ENCODE measurements around the gene TMED4. TPM values are rescaled to one million over a fixed set of nuclear protein-coding genes. Genes with fewer than 3 reads are reported as not detected.

TMED4 gene
- total and polyA plus RNA-seq, 2 donors (not counting 1 experiment from before 2014, with no cell fraction given), result 84.1 to 102 TPM

GRCh38 chr7:44573464-44574286 is 8.4 kb downstream of the TMED4 start, which contains the start of gene DDX56:
Gene DDX56, minus strand, starts transcription at chr7:44573908. Its CDS starts 13 bp downstream, at chr7:44573895.
- WGBS (ENCODE audit: insufficient coverage), result under 1% methylated on average over 74 of the region's 74 CpGs

More at GRCh38 chr7:44573464-44574286, 8.4 kb downstream of the TMED4 start, which contains the start of gene DDX56:
- H3K4me3 ChIP-seq (ENCODE audit: control extremely low read depth in 1 of 5, extremely low read depth in 1 of 5, insufficient read depth in 1 of 5, low read depth in 2 of 5, low read length in 4 of 5), result peak within 1 kb of the TSS; percentile 60 to 94 (median 84)
- H2AFZ ChIP-seq (ENCODE audit: insufficient read depth, low read depth, low read length, poor library complexity, severe bottlenecking), result peak within 1 kb of the TSS; percentile 96
- H3K9ac ChIP-seq (ENCODE audit: low read length), result peak within 1 kb of the TSS; percentile 95
- ChIA-PET POLR2A (interaction anchor here (0.6 to 2.5 kb wide), 11 partner anchors 8 to 881 kb away, joined by 3 to 11 read pairs (median 4); partner anchors contain the start of genes H2AZ2, NUDCD3 and TMED4), CTCF (interaction anchor here (0.7 to 3.1 kb wide), 8 partner anchors 9 to 614 kb away, joined by 3 to 17 read pairs (median 4); partner anchors contain the start of genes H2AZ2 and PURB)
- TF ChIP-seq CTCF (IDR thresholded peaks at IDR 0.05) (no peak), EZH2 (IDR thresholded peaks at IDR 0.05; ENCODE audit: borderline replicate concordance, insufficient read depth, low read depth, low read length, poor library complexity, severe bottlenecking) (no peak)
- H3K36me3 ChIP-seq (replicated peaks in 1 of 2; ENCODE audit: control extremely low read depth in 1 of 2, control insufficient read depth in 1 of 2, extremely low read depth in 1 of 2, insufficient read depth in 2 of 2, low read length in 1 of 2), result peaks cover 2 to 59% of the 10 kb centered on the region in 2 experiments
- DNase-seq (peak; percentile 94), ATAC-seq (ENCODE audit: low read depth) (peak; percentile 97)
- peaks cover 19% of the 10 kb centered on the region for H4K20me1 ChIP-seq (ENCODE audit: control insufficient read depth, insufficient read depth, low read length, poor library complexity, severe bottlenecking)
- Mint-ChIP-seq H3K27ac (peak within 1 kb of the TSS; percentile 97), H3K4me3 (peak within 1 kb of the TSS; percentile 98), H3K9me3 (ENCODE audit: insufficient read depth) (no peaks in the 10 kb centered on the region), H3K4me1 (peaks cover 38% of the 10 kb centered on the region), H3K27me3 (no peaks in the 10 kb centered on the region)
- H3K27me3 ChIP-seq (replicated peaks in 1 of 4; ENCODE audit: control extremely low read depth in 1 of 4, control insufficient read depth in 3 of 4, insufficient read depth in 4 of 4, low read length in 3 of 4), result no peaks in the 10 kb centered on the region
- peak within 1 kb of the TSS; percentile 84 to 93 for H3K27ac ChIP-seq (ENCODE audit: low read length in 2 of 2)
- H3K4me1 ChIP-seq (ENCODE audit: control insufficient read depth in 2 of 2, insufficient read depth in 2 of 2, low read length in 2 of 2), result peaks cover 23 to 29% of the 10 kb centered on the region in 2 donors
- peak within 1 kb of the TSS; percentile 99 for H3K4me2 ChIP-seq (replicated peaks; ENCODE audit: low read depth, low read length, poor library complexity, severe bottlenecking)
- peaks cover 64% of the 10 kb centered on the region for H3K79me2 ChIP-seq (ENCODE audit: control insufficient read depth, insufficient read depth, low read length)
- H3K9me3 ChIP-seq (ENCODE audit: control extremely low read depth in 1 of 3, control insufficient read depth in 2 of 3, insufficient read depth in 1 of 3, low read length in 2 of 3), result peaks cover 0 to 3% (median 0%) of the 10 kb centered on the region in 3 donors
- intact Hi-C loops (cut with micrococcal nuclease), result loop anchor here (1.0 to 2.0 kb wide), 5 partner anchors 9 to 537 kb away; partner anchors contain the start of genes NUDCD3, OGDH, TBRG4 and TMED4

Measured in B cell (primary cell).